ENCODE results near the gene ZBTB47.

Gene ZBTB47

GRCh38 chr3:42698911-42699230, 45.4 kb downstream of the ZBTB47 start:
- TF ChIP-seq CTCF (conservative IDR thresholded peaks at IDR 0.05; ENCODE audit: low read length), result no peak
- DNase-seq (ENCODE audit: low read depth), result no peak
- no peak overlapping the region for H3K4me3 ChIP-seq (ENCODE audit: low read length)

GRCh38 chr3:42699511-42699971, 46.0 kb downstream of the ZBTB47 start:
- no peak overlapping the region for H3K4me3 ChIP-seq (ENCODE audit: low read length)
- no peak for TF ChIP-seq CTCF (conservative IDR thresholded peaks at IDR 0.05; ENCODE audit: low read length)

GRCh38 chr3:42700366-42701288, 47.1 kb downstream of the ZBTB47 start:
- DNase-seq (ENCODE audit: low read depth), result no peak
- TF ChIP-seq CTCF (conservative IDR thresholded peaks at IDR 0.05; ENCODE audit: low read length), result no peak
- H3K4me3 ChIP-seq (ENCODE audit: low read length), result no peak overlapping the region

More at GRCh38 chr3:42699511-42699971, 46.0 kb downstream of the ZBTB47 start:
- no peak for DNase-seq (ENCODE audit: low read depth)

- TF ChIP-seq CTCF (conservative IDR thresholded peaks at IDR 0.05; ENCODE audit: low read length), result no peak
- no peak overlapping the region for H3K4me3 ChIP-seq (ENCODE audit: low read length)
- peak; percentile 15 for DNase-seq (ENCODE audit: low read depth)
These were observed 48.0 kb downstream of the ZBTB47 start for GRCh38 chr3:42701371-42702065.

GRCh38 chr3:42702066-42702951, 48.8 kb downstream of the ZBTB47 start, which contains the start of gene HHATL:
TSS of gene HHATL (minus strand) at chr3:42702798. CDS start at chr3:42700826, 1,972 bp downstream.
- TF ChIP-seq CTCF (conservative IDR thresholded peaks at IDR 0.05; ENCODE audit: low read length), result no peak
- no peak within 1 kb of the TSS for H3K4me3 ChIP-seq (ENCODE audit: low read length)
- DNase-seq (ENCODE audit: low read depth), result no peak

- DNase-seq (ENCODE audit: low read depth), result no peak
- no peak overlapping the region for H3K4me3 ChIP-seq (ENCODE audit: low read length)
- no peak for TF ChIP-seq CTCF (conservative IDR thresholded peaks at IDR 0.05; ENCODE audit: low read length)
These were observed 49.6 kb downstream of the ZBTB47 start for GRCh38 chr3:42702982-42703694.

Measured in AG10803 (cell line).